Measurements from ENCODE around the gene SIDT2.

The SIDT2 gene

DNA sequence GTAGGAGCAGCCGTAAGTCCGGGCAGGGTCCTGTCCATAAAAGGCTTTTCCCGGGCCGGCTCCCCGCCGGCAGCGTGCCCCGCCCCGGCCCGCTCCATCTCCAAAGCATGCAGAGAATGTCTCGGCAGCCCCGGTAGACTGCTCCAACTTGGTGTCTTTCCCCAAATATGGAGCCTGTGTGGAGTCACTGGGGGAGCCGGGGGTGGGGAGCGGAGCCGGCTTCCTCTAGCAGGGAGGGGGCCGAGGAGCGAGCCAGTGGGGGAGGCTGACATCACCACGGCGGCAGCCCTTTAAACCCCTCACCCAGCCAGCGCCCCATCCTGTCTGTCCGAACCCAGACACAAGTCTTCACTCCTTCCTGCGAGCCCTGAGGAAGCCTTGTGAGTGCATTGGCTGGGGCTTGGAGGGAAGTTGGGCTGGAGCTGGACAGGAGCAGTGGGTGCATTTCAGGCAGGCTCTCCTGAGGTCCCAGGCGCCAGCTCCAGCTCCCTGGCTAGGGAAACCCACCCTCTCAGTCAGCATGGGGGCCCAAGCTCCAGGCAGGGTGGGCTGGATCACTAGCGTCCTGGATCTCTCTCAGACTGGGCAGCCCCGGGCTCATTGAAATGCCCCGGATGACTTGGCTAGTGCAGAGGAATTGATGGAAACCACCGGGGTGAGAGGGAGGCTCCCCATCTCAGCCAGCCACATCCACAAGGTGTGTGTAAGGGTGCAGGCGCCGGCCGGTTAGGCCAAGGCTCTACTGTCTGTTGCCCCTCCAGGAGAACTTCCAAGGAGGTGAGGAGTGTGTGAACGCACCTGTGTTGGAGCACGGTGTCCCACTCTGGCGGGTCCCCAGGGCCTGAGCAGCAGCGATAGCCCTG is 20.7 kb downstream of the SIDT2 start, which contains the start of gene TAGLN:
TAGLN (plus strand) TSS at position 318 of the 863 bp plus-strand sequence. CDS start 3,644 bp downstream, outside the sequence.
- no peaks in the 10 kb centered on the region for H3K9me3 Mint-ChIP-seq
- peak within 1 kb of the TSS; percentile 71 for H3K4me3 Mint-ChIP-seq
- TF ChIP-seq, protein P1, sequence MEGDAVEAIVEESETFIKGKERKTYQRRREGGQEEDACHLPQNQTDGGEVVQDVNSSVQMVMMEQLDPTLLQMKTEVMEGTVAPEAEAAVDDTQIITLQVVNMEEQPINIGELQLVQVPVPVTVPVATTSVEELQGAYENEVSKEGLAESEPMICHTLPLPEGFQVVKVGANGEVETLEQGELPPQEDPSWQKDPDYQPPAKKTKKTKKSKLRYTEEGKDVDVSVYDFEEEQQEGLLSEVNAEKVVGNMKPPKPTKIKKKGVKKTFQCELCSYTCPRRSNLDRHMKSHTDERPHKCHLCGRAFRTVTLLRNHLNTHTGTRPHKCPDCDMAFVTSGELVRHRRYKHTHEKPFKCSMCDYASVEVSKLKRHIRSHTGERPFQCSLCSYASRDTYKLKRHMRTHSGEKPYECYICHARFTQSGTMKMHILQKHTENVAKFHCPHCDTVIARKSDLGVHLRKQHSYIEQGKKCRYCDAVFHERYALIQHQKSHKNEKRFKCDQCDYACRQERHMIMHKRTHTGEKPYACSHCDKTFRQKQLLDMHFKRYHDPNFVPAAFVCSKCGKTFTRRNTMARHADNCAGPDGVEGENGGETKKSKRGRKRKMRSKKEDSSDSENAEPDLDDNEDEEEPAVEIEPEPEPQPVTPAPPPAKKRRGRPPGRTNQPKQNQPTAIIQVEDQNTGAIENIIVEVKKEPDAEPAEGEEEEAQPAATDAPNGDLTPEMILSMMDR (IDR thresholded peaks at IDR 0.05), result no peak
- H3K27me3 Mint-ChIP-seq (ENCODE audit: low read depth, poor library complexity), result peaks cover 7% of the 10 kb centered on the region
- H3K27ac Mint-ChIP-seq, result no peak within 1 kb of the TSS
- H3K36me3 Mint-ChIP-seq (ENCODE audit: low read depth), result peaks cover 11% of the 10 kb centered on the region
- H3K4me1 Mint-ChIP-seq, result peaks cover 66% of the 10 kb centered on the region
- peak; percentile 60 for DNase-seq

DNA sequence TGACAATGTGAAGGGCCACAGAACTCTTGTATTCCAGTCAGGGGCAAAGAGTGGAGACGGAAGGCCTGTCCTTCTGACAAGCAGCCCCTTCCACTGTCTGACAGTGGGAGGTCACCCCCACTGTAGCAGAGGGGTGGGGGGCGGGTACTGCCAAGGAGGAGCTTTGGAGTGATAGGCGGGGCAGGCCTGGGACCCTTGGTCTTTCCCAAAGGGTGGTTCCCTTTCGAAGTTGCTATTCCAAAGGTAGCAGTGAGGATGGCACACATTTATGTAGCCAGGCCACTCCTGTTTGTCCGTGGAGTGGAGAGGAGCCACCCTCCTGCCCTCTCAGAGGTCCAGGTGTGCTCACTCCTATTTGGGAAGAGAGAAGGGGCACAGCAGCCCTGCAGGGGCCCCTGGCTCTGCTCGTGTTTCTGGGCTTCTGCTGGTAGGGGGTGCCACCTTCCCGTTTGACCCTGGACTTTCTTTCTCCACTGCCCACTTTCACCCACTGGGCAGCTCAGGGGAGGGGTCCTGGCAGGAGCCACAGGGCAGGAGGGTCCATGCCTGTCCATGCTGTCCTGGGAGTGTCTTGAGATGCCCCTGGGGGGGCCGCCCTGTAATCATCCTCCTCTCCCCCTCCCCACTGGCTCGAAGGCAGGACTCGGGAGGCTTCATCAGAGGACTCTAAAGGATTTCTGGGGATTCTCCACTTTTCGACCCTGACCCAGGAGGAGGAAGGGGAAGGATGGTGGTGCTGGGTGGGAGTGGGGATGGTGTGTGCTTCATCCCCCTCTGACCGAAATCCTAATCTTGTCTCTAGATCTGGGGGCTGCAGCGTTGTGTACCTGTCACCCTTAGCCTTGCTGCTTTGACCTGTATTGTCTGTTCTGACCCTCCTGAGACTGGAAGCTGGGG is 21.6 kb downstream of the SIDT2 start:
- Mint-ChIP-seq H3K27ac (no peak overlapping the region), H3K36me3 (ENCODE audit: low read depth) (peaks cover 17% of the 10 kb centered on the region), H3K27me3 (ENCODE audit: low read depth, poor library complexity) (peaks cover 7% of the 10 kb centered on the region), H3K9me3 (no peaks in the 10 kb centered on the region), H3K4me1 (peaks cover 73% of the 10 kb centered on the region), H3K4me3 (peak overlapping the region; percentile 71)
- TF ChIP-seq, protein P1 (IDR thresholded peaks at IDR 0.05), result no peak
- DNase-seq, result no peak

DNA sequence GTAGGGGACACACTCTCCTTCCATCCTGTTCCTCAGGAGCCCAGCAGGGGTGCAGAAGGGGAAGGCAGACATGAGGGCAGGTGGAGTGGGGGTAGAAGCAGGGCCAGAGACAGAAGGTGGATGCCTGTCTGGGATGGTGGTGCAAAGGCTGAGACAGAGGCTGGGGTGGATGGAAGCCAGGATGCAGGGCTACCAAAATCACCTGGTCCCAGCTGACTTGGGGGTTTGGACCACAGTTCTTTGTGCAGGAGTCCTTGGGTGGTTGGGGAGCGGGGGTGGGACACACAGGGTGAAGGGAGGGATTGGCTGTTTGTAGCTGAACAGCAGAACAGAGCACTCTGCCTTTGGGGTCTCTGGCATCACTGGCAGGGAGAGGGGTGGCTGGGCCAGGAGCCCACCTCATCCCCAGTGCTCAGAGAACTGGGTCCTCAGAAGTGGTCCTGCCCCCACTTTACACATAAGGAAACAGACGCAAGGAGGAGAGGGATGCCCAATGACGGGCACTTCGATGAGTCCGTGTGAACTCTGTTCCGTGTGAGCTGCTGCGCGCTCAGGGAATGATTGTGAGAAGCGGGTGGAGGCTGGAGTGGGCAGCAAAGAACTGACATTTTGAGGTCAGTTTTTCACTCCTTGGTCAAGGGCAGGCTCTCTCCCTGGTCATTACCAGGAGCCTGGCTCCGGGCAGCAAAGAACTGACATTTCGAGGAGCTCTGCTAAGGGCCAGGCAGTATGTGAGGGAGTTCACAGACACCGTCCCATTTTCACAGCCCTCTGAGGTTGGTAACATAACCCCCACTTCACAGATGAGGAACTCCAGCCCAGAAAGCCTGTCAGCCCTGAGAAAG is 22.5 kb downstream of the SIDT2 start:
- Mint-ChIP-seq H3K9me3 (no peaks in the 10 kb centered on the region), H3K27ac (no peak overlapping the region)

DNA sequence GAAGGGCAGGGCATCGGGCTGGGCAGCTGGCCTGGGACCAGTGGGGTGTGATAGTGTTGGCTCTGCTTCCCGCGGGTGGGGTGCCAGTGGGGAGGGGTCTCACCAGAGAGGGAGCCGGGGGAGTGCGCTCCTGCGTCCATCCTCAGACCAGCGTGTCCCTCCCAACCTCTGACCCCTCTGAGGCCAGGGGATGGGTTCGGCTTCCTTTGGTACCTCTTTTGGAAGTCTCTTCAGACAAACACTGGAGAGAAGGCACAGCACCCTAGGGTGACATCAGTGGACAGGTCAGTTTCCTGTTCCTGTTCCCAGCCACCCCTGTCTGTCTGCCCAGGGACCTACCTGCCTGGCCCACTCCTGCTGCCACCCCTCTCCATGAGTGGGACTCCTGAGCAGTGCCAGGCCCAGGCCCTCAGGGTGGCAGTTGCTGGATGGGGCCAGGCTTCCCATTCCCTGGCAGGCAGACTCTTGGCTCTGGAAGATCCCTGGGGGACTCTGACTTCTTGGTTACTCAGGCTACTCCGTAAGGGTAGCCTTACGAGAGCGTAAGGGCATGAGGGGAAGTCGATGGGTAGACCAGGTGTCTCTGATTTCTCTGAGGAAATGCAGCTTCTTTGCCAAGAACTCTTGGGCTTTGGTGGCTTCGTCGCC is 23.2 kb downstream of the SIDT2 start:
- Mint-ChIP-seq H3K9me3 (no peaks in the 10 kb centered on the region), H3K27me3 (ENCODE audit: low read depth, poor library complexity) (peaks cover 7% of the 10 kb centered on the region), H3K27ac (no peak overlapping the region), H3K36me3 (ENCODE audit: low read depth) (peaks cover 20% of the 10 kb centered on the region), H3K4me3 (no peak overlapping the region), H3K4me1 (peaks cover 81% of the 10 kb centered on the region)
- TF ChIP-seq, protein P1 (IDR thresholded peaks at IDR 0.05), result no peak
- DNase-seq, result no peak

More for the DNA sequence above, 22.5 kb downstream of the SIDT2 start:
- Mint-ChIP-seq H3K27me3 (ENCODE audit: low read depth, poor library complexity) (peaks cover 7% of the 10 kb centered on the region), H3K4me1 (peaks cover 78% of the 10 kb centered on the region), H3K36me3 (ENCODE audit: low read depth) (peaks cover 20% of the 10 kb centered on the region), H3K4me3 (peak overlapping the region; percentile 67)
- no peak for DNase-seq
- TF ChIP-seq, protein P1 (IDR thresholded peaks at IDR 0.05), result no peak

Measured in nephron progenitor cell (in vitro differentiated cells).